RWPE2 (cell line): ENCODE data around the gene HADHA.
"Not testable (repeated sequence)": the region's sequence is repeated elsewhere in the genome, so short reads cannot be mapped to it uniquely, and the experiment has no call there.

ENCODE experiments used
- ATAC-seq: fragments of 200-7000 bp; cut with Tn5 transposase; 3 replicates; pipeline ENCODE4 v1.9.1; 2021; ENCODE audit warnings: low read depth
- DNase-seq: peaks from one replicate; pipeline ENCODE4 v3.0.0-alpha.2; 2020; ENCODE audit warnings: low spot score
- H3K27ac ChIP-seq: fragments of 450-650 bp; 2 replicates; pipeline ENCODE4 v1.5.1; 2017; ENCODE audit warnings: mild to moderate bottlenecking; ENCODE audit not compliant: poor library complexity, severe bottlenecking
- H3K27me3 ChIP-seq: fragments of 250-450 bp; sonication (Bioruptor Pico); 2 replicates; pipeline ENCODE4 v1.5.1; 2021; ENCODE audit warnings: mild to moderate bottlenecking, moderate library complexity; ENCODE audit not compliant: insufficient read depth, poor library complexity, severe bottlenecking
- H3K36me3 ChIP-seq: fragments of 250-450 bp; sonication (Bioruptor Pico); 2 replicates; pipeline ENCODE4 v1.5.1; 2020; ENCODE audit warnings: low read depth, mild to moderate bottlenecking, moderate library complexity
- H3K4me1 ChIP-seq: fragments of 250-450 bp; sonication (Bioruptor Pico); 2 replicates; pipeline ENCODE4 v1.5.1; 2021; ENCODE audit warnings: mild to moderate bottlenecking, moderate library complexity; ENCODE audit not compliant: insufficient read depth, poor library complexity, severe bottlenecking
- H3K4me3 ChIP-seq: fragments of 250-450 bp; sonication (Bioruptor Pico); 2 replicates; pipeline ENCODE4 v1.5.1; 2021; ENCODE audit warnings: mild to moderate bottlenecking, moderate library complexity; ENCODE audit not compliant: severe bottlenecking
- H3K9me3 ChIP-seq: fragments of 250-450 bp; sonication (Bioruptor Pico); 2 replicates; pipeline ENCODE4 v1.5.1; 2021; ENCODE audit warnings: mild to moderate bottlenecking, moderate library complexity; ENCODE audit not compliant: severe bottlenecking
- CTCF ChIP-seq: fragments of 450-650 bp; IDR thresholded peaks from one replicate; pipeline ENCODE4 v1.5.1; 2017; ENCODE audit warnings: mild to moderate bottlenecking, moderate library complexity; ENCODE audit not compliant: poor library complexity, severe bottlenecking

The HADHA gene

GRCh38 chr2:26273501-26273900 lies 29.1 kb upstream of the HADHA start:
- H3K27me3 ChIP-seq = no peaks in the 10 kb centered on the region
- H3K9me3 ChIP-seq = no peaks in the 10 kb centered on the region
- no peak for TF ChIP-seq CTCF
- peaks cover 47% of the 10 kb centered on the region for H3K36me3 ChIP-seq
- peak overlapping the region; percentile 93 for H3K27ac ChIP-seq
- peaks cover 44% of the 10 kb centered on the region for H3K4me1 ChIP-seq
- H3K4me3 ChIP-seq = no peak overlapping the region
- ATAC-seq (no peak), DNase-seq (no peak)

GRCh38 chr2:26270373-26270772 lies 25.9 kb upstream of the HADHA start:
- no peak for TF ChIP-seq CTCF
- DNase-seq (no peak), ATAC-seq (no peak)
- H3K4me3 ChIP-seq = no peak overlapping the region
- H3K9me3 ChIP-seq = no peaks in the 10 kb centered on the region
- no peaks in the 10 kb centered on the region for H3K27me3 ChIP-seq
- peaks cover 49% of the 10 kb centered on the region for H3K4me1 ChIP-seq
- peak overlapping the region; percentile 75 for H3K27ac ChIP-seq
- H3K36me3 ChIP-seq = peaks cover 21% of the 10 kb centered on the region

- Histone ChIP-seq H3K36me3 (peaks cover 16% of the 10 kb centered on the region), H3K27ac (peak overlapping the region; percentile 75), H3K9me3 (no peaks in the 10 kb centered on the region), H3K4me3 (no peak overlapping the region), H3K4me1 (peaks cover 42% of the 10 kb centered on the region), H3K27me3 (no peaks in the 10 kb centered on the region)
- TF ChIP-seq CTCF = no peak
- DNase-seq (no peak), ATAC-seq (peak; percentile 61)
These were observed 25.2 kb upstream of the HADHA start for GRCh38 chr2:26269571-26270158.

GRCh38 chr2:26268670-26269385 lies 24.4 kb upstream of the HADHA start:
- not testable (repeated sequence) for ATAC-seq, H3K9me3 ChIP-seq, H3K27me3 ChIP-seq, DNase-seq, H3K4me3 ChIP-seq
- Histone ChIP-seq H3K27ac (peak overlapping the region; percentile 75), H3K36me3 (peaks cover 18% of the 10 kb centered on the region), H3K4me1 (peaks cover 37% of the 10 kb centered on the region)

- ATAC-seq (no peak), DNase-seq (no peak)
- H3K36me3 ChIP-seq = peaks cover 17% of the 10 kb centered on the region
- H3K27ac ChIP-seq = peak overlapping the region; percentile 75
- H3K4me3 ChIP-seq = no peak overlapping the region
- no peaks in the 10 kb centered on the region for H3K9me3 ChIP-seq
- TF ChIP-seq CTCF = no peak
- H3K4me1 ChIP-seq = peaks cover 30% of the 10 kb centered on the region
- H3K27me3 ChIP-seq = no peaks in the 10 kb centered on the region
These were observed 23.8 kb upstream of the HADHA start for GRCh38 chr2:26268213-26268612.

GRCh38 chr2:26258836-26259235 lies 14.4 kb upstream of the HADHA start:
- not testable (repeated sequence) for H3K9me3 ChIP-seq, H3K4me3 ChIP-seq, ATAC-seq, H3K4me1 ChIP-seq, DNase-seq, H3K27me3 ChIP-seq, H3K27ac ChIP-seq
- peaks cover 55% of the 10 kb centered on the region for H3K36me3 ChIP-seq
